Measurements from ENCODE around the gene P2RY4. TPM values are rescaled to one million over a fixed set of nuclear protein-coding genes. Genes with fewer than 3 reads are reported as not detected.
"Not testable (repeated sequence)": the region's sequence is repeated elsewhere in the genome, so short reads cannot be mapped to it uniquely, and the experiment has no call there.

Gene P2RY4
- total and polyA plus RNA-seq, 8 donors = 0.09 to 0.32 (median 0.16) TPM; not detected in 4

- FAIRE-seq (no peak), DNase-seq (no peak), ATAC-seq (no peak)
- Histone ChIP-seq H3K27me3 (peaks cover 0 to 19% (median 0%) of the 10 kb centered on the region in 4 donors), H3K27ac (no peak overlapping the region), H3K9me3 (no peaks in the 10 kb centered on the region), H3K4me3 (no peak overlapping the region), H3K36me3 (no peaks in the 10 kb centered on the region), H3K4me1 (no peaks in the 10 kb centered on the region)
- TF ChIP-seq, protein P1, sequence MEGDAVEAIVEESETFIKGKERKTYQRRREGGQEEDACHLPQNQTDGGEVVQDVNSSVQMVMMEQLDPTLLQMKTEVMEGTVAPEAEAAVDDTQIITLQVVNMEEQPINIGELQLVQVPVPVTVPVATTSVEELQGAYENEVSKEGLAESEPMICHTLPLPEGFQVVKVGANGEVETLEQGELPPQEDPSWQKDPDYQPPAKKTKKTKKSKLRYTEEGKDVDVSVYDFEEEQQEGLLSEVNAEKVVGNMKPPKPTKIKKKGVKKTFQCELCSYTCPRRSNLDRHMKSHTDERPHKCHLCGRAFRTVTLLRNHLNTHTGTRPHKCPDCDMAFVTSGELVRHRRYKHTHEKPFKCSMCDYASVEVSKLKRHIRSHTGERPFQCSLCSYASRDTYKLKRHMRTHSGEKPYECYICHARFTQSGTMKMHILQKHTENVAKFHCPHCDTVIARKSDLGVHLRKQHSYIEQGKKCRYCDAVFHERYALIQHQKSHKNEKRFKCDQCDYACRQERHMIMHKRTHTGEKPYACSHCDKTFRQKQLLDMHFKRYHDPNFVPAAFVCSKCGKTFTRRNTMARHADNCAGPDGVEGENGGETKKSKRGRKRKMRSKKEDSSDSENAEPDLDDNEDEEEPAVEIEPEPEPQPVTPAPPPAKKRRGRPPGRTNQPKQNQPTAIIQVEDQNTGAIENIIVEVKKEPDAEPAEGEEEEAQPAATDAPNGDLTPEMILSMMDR (IDR thresholded peaks at IDR 0.05) = no peak
- WGBS, 2 donors = 47 to 62% methylated on average over 2 of the region's 2 CpGs
- intact Hi-C loops (cut with DNase I) = no loop called here
Measured at GRCh38 chrX:70252491-70252890, 7.5 kb downstream of the P2RY4 start.

- DNase-seq (no peak), ATAC-seq (no peak), FAIRE-seq (no peak)
- no peaks in the 10 kb centered on the region for H3K9me3 ChIP-seq
- intact Hi-C loops (cut with DNase I) = no loop called here
- 79 to 83% methylated on average over 2 of the region's 2 CpGs for WGBS, 2 donors
- TF ChIP-seq, protein P1 (IDR thresholded peaks at IDR 0.05) = no peak
- no peaks in the 10 kb centered on the region for H3K36me3 ChIP-seq
- no peak overlapping the region for H3K27ac ChIP-seq
- no peaks in the 10 kb centered on the region for H3K4me1 ChIP-seq
- no peak overlapping the region for H3K4me3 ChIP-seq
- peaks cover 0 to 16% (median 0%) of the 10 kb centered on the region in 4 donors for H3K27me3 ChIP-seq
Measured at GRCh38 chrX:70247252-70247651, 12.8 kb downstream of the P2RY4 start.

- intact Hi-C loops (cut with DNase I) = no loop called here
- Histone ChIP-seq H3K27me3 (peaks cover 0 to 10% (median 0%) of the 10 kb centered on the region in 4 donors), H3K4me3 (no peak overlapping the region), H3K9me3 (no peaks in the 10 kb centered on the region), H3K27ac (no peak overlapping the region), H3K36me3 (no peaks in the 10 kb centered on the region), H3K4me1 (no peaks in the 10 kb centered on the region)
- no peak for ATAC-seq
- TF ChIP-seq, protein P1 (IDR thresholded peaks at IDR 0.05) = no peak
- peak; percentile 39 for FAIRE-seq
- WGBS, 2 donors = 63 to 78% methylated on average over 6 of the region's 6 CpGs
- no peak for DNase-seq
Measured at GRCh38 chrX:70244881-70245280, 15.1 kb downstream of the P2RY4 start.

- H3K4me3 ChIP-seq; ATAC-seq; H3K27ac ChIP-seq; H3K36me3 ChIP-seq; H3K27me3 ChIP-seq; DNase-seq; intact Hi-C loops (cut with DNase I); H3K9me3 ChIP-seq; H3K4me1 ChIP-seq; FAIRE-seq: not testable (repeated sequence)
- 63 to 70% methylated on average over 5 of the region's 5 CpGs for WGBS, 2 donors
Measured at GRCh38 chrX:70243601-70244000, 16.4 kb downstream of the P2RY4 start.

- 69 to 74% methylated on average over 2 of the region's 2 CpGs for WGBS, 2 donors
- ATAC-seq (no peak), DNase-seq (no peak), FAIRE-seq (no peak)
- Histone ChIP-seq H3K36me3 (no peaks in the 10 kb centered on the region), H3K27me3 (peaks cover 0 to 5% (median 0%) of the 10 kb centered on the region in 4 donors), H3K4me1 (no peaks in the 10 kb centered on the region), H3K4me3 (no peak overlapping the region), H3K9me3 (no peaks in the 10 kb centered on the region), H3K27ac (no peak overlapping the region)
- TF ChIP-seq, protein P1 (IDR thresholded peaks at IDR 0.05) = no peak
- intact Hi-C loops (cut with DNase I) = no loop called here
Measured at GRCh38 chrX:70241501-70241900, 18.5 kb downstream of the P2RY4 start.
